Neuronal stem cell (in vitro differentiated cells): Measurements from ENCODE around the gene FAM3A.

Experiments used
- DNase-seq: peaks from one replicate; pipeline ENCODE4 v3.0.0-alpha.2; 2013; ENCODE audit warnings: low spot score
- H2AFZ ChIP-seq: one replicate; pipeline ENCODE4 v1.6.1; 2013; ENCODE audit warnings: mild to moderate bottlenecking, low read length, inconsistent platforms
- H2AK5ac ChIP-seq: 2 replicates; pipeline ENCODE4 v1.6.1; 2013; ENCODE audit warnings: low read depth, mild to moderate bottlenecking, inconsistent platforms, low read length, moderate library complexity, mixed read lengths
- H2BK120ac ChIP-seq: 2 replicates; pipeline ENCODE4 v1.6.1; 2013; ENCODE audit warnings: low read depth, mild to moderate bottlenecking, inconsistent platforms, low read length, moderate library complexity, mixed read lengths
- H2BK12ac ChIP-seq: one replicate; pipeline ENCODE4 v1.6.1; 2013; ENCODE audit warnings: low read length, inconsistent platforms
- H2BK15ac ChIP-seq: 2 replicates; pipeline ENCODE4 v1.6.1; 2013; ENCODE audit warnings: mild to moderate bottlenecking, low read length, inconsistent platforms, mixed read lengths
- H2BK5ac ChIP-seq: one replicate; pipeline ENCODE4 v1.6.1; 2013; ENCODE audit warnings: inconsistent platforms, mild to moderate bottlenecking, low read length, moderate library complexity
- H3K14ac ChIP-seq: one replicate; pipeline ENCODE4 v1.6.1; 2013; ENCODE audit warnings: low read length, inconsistent platforms
- H3K18ac ChIP-seq: 2 replicates; pipeline ENCODE4 v1.6.1; 2013; ENCODE audit warnings: low read length, inconsistent platforms
- H3K23ac ChIP-seq: 2 replicates; pipeline ENCODE4 v1.6.1; 2013; ENCODE audit warnings: low read depth, mild to moderate bottlenecking, mixed read lengths, low read length, inconsistent platforms; ENCODE audit not compliant: poor library complexity
- H3K27ac ChIP-seq: replicated peaks from 3 replicates; pipeline ENCODE4 v1.5.1; 2013; ENCODE audit warnings: low read length, inconsistent platforms
- H3K27me3 ChIP-seq, 3 experiments: 2 replicates each; pipeline ENCODE4 v1.6.1; 2013; ENCODE audit warnings: low read length in 3 of 3, mild to moderate bottlenecking in 2 of 3, inconsistent platforms in 1 of 3, low read depth in 1 of 3, mixed read lengths in 1 of 3, moderate library complexity in 1 of 3; ENCODE audit not compliant: control insufficient read depth in 3 of 3, insufficient read depth in 3 of 3
- H3K36me3 ChIP-seq, 2 donors: replicated peaks in 1 of 2; 2 replicates each; pipeline ENCODE4 v1.6.1; 2013; ENCODE audit warnings: low read length in 2 of 2; ENCODE audit not compliant: control insufficient read depth in 2 of 2, insufficient read depth in 2 of 2
- H3K4ac ChIP-seq: 2 replicates; pipeline ENCODE4 v1.6.1; 2013; ENCODE audit warnings: inconsistent platforms, mild to moderate bottlenecking, low read length, moderate library complexity
- H3K4me1 ChIP-seq, 2 donors: 1 replicate in 1 of 2; 2 replicates in 1 of 2; pipeline ENCODE4 v1.6.1; 2013; ENCODE audit warnings: low read length in 2 of 2, low read depth in 1 of 2; ENCODE audit not compliant: control insufficient read depth in 2 of 2, insufficient read depth in 1 of 2
- H3K4me2 ChIP-seq: one replicate; pipeline ENCODE4 v1.6.1; 2013; ENCODE audit warnings: mild to moderate bottlenecking, low read length, inconsistent platforms; ENCODE audit not compliant: insufficient read depth, poor library complexity, severe bottlenecking
- H3K4me3 ChIP-seq, 2 donors: 2 replicates each; pipeline ENCODE4 v1.5.1; 2013; ENCODE audit warnings: low read length in 2 of 2, mild to moderate bottlenecking in 2 of 2, inconsistent platforms in 1 of 2, moderate library complexity in 1 of 2
- H3K79me1 ChIP-seq: one replicate; pipeline ENCODE4 v1.6.1; 2013; ENCODE audit warnings: low read depth, mild to moderate bottlenecking, inconsistent platforms, low read length, moderate library complexity
- H3K9ac ChIP-seq: one replicate; pipeline ENCODE4 v1.6.1; 2013; ENCODE audit warnings: mild to moderate bottlenecking, low read depth, low read length, inconsistent platforms; ENCODE audit not compliant: poor library complexity
- H3K9me3 ChIP-seq, 2 donors: replicated peaks in 1 of 2; 2 replicates each; pipeline versions ENCODE3 to v1.6.1; 2013; ENCODE audit warnings: low read length in 2 of 2, mild to moderate bottlenecking in 2 of 2, inconsistent platforms in 1 of 2, low read depth in 1 of 2, mixed read lengths in 1 of 2, moderate library complexity in 1 of 2; ENCODE audit not compliant: control insufficient read depth in 2 of 2, insufficient read depth in 1 of 2
- H4K8ac ChIP-seq: one replicate; pipeline ENCODE4 v1.6.1; 2013; ENCODE audit warnings: low read depth, mild to moderate bottlenecking, inconsistent platforms, low read length, moderate library complexity
- H4K91ac ChIP-seq: one replicate; pipeline ENCODE4 v1.6.1; 2013; ENCODE audit warnings: low read length, low read depth, mild to moderate bottlenecking, inconsistent platforms; ENCODE audit not compliant: poor library complexity
- WGBS, 2 donors: extraction: QIAGEN DNeasy Blood & Tissue Kit; methylation state at CpG; one replicate each; pipeline ENCODE4 v1.1.7; 2013; ENCODE audit warnings: missing lambda C conversion rate in 2 of 2, mixed read lengths in 1 of 2; ENCODE audit not compliant: insufficient read length in 2 of 2, insufficient replicate concordance in 1 of 2; ENCODE audit errors: extremely low coverage in 2 of 2; 5-methylcytosine and 5-hydroxymethylcytosine counted together

Gene FAM3A

GRCh38 chrX:154478728-154479622 is 37.1 kb downstream of the FAM3A start, which contains the start of gene LAGE3:
LAGE3 (minus strand) TSS chrX:154479281; CDS start chrX:154478915, 366 bp downstream.
- Histone ChIP-seq H3K27ac (no peak within 1 kb of the TSS), H2BK5ac (no peak within 1 kb of the TSS), H4K8ac (no peak within 1 kb of the TSS)

GRCh38 chrX:154477891-154478477 is 38.0 kb downstream of the FAM3A start:
- no peak overlapping the region for H2BK15ac ChIP-seq
- no peak overlapping the region for H3K18ac ChIP-seq
- no peak overlapping the region for H2AK5ac ChIP-seq
- no peak for DNase-seq
- H3K14ac ChIP-seq: no peak overlapping the region
- H2BK5ac ChIP-seq: no peak overlapping the region
- peak overlapping the region; percentile 54 for H3K4me2 ChIP-seq
- H4K8ac ChIP-seq: no peak overlapping the region
- no CpG with 5 or more reads among the region's 24 CpGs for WGBS, 2 donors
- peaks cover 2 to 9% of the 10 kb centered on the region in 2 donors for H3K36me3 ChIP-seq
- H3K23ac ChIP-seq: peak overlapping the region; percentile 65
- no peak overlapping the region for H3K27ac ChIP-seq
- H4K91ac ChIP-seq: no peak overlapping the region
- H2AFZ ChIP-seq: peak overlapping the region; percentile 87
- peaks cover 0 to 2% of the 10 kb centered on the region in 2 donors for H3K9me3 ChIP-seq
- H2BK12ac ChIP-seq: no peak overlapping the region
- H3K4me3 ChIP-seq: peak overlapping the region; percentile 54 to 83
- peaks cover 2% of the 10 kb centered on the region for H3K79me1 ChIP-seq
- H3K27me3 ChIP-seq: peaks cover 0 to 12% (median 0%) of the 10 kb centered on the region in 3 experiments
- no peak overlapping the region for H2BK120ac ChIP-seq
- peaks cover 2 to 6% of the 10 kb centered on the region in 2 donors for H3K4me1 ChIP-seq
- H3K4ac ChIP-seq: no peak overlapping the region
- no peak overlapping the region for H3K9ac ChIP-seq

More at GRCh38 chrX:154478728-154479622, 37.1 kb downstream of the FAM3A start, which contains the start of gene LAGE3:
- Histone ChIP-seq H3K23ac (peak within 1 kb of the TSS; percentile 65), H2AK5ac (no peak within 1 kb of the TSS), H2AFZ (peak within 1 kb of the TSS; percentile 87), H4K91ac (no peak within 1 kb of the TSS), H3K9ac (no peak within 1 kb of the TSS), H3K4ac (no peak within 1 kb of the TSS), H3K4me2 (peak within 1 kb of the TSS; percentile 54), H2BK12ac (no peak within 1 kb of the TSS), H2BK120ac (no peak within 1 kb of the TSS), H3K18ac (peak within 1 kb of the TSS; percentile 64), H2BK15ac (no peak within 1 kb of the TSS), H3K4me1 (peaks cover 2 to 6% of the 10 kb centered on the region in 2 donors), H3K27me3 (peaks cover 0 to 16% (median 0%) of the 10 kb centered on the region in 3 experiments), H3K9me3 (peaks cover 0 to 2% of the 10 kb centered on the region in 2 donors), H3K14ac (no peak within 1 kb of the TSS), H3K79me1 (peaks cover 2% of the 10 kb centered on the region), H3K36me3 (peaks cover 1 to 2% of the 10 kb centered on the region in 2 donors), H3K4me3 (peak within 1 kb of the TSS; percentile 54 to 83)
- WGBS, 2 donors: no CpG with 5 or more reads among the region's 85 CpGs
- peak; percentile 78 for DNase-seq

GRCh38 chrX:154476821-154477220 is 39.2 kb downstream of the FAM3A start:
- Histone ChIP-seq H3K36me3 (peaks cover 2 to 20% of the 10 kb centered on the region in 2 donors), H2BK5ac (no peak overlapping the region), H3K4me1 (peaks cover 2 to 6% of the 10 kb centered on the region in 2 donors), H3K9me3 (peaks cover 0 to 2% of the 10 kb centered on the region in 2 donors), H2BK15ac (no peak overlapping the region), H4K8ac (no peak overlapping the region), H2BK120ac (no peak overlapping the region), H2BK12ac (no peak overlapping the region), H3K9ac (no peak overlapping the region), H3K4ac (no peak overlapping the region), H3K18ac (no peak overlapping the region), H2AK5ac (no peak overlapping the region), H3K4me3 (no peak overlapping the region), H3K27me3 (peaks cover 0 to 6% (median 0%) of the 10 kb centered on the region in 3 experiments), H3K14ac (no peak overlapping the region), H3K23ac (no peak overlapping the region), H2AFZ (no peak overlapping the region), H3K27ac (no peak overlapping the region), H3K4me2 (no peak overlapping the region), H3K79me1 (peaks cover 2% of the 10 kb centered on the region), H4K91ac (no peak overlapping the region)
- no peak for DNase-seq
- WGBS, 2 donors: no CpG with 5 or more reads among the region's 8 CpGs

- no peak overlapping the region for H3K4me3 ChIP-seq
- no peak overlapping the region for H3K9ac ChIP-seq
- H4K8ac ChIP-seq: no peak overlapping the region
- no peak overlapping the region for H2AFZ ChIP-seq
- H4K91ac ChIP-seq: no peak overlapping the region
- H3K18ac ChIP-seq: no peak overlapping the region
- no peak overlapping the region for H3K23ac ChIP-seq
- H3K79me1 ChIP-seq: peaks cover 2% of the 10 kb centered on the region
- H2BK15ac ChIP-seq: no peak overlapping the region
- peaks cover 0 to 2% of the 10 kb centered on the region in 2 donors for H3K9me3 ChIP-seq
- H2AK5ac ChIP-seq: no peak overlapping the region
- H3K36me3 ChIP-seq: peaks cover 17 to 51% of the 10 kb centered on the region in 2 donors
- DNase-seq: no peak
- H2BK5ac ChIP-seq: no peak overlapping the region
- H2BK12ac ChIP-seq: no peak overlapping the region
- H2BK120ac ChIP-seq: no peak overlapping the region
- no peak overlapping the region for H3K27ac ChIP-seq
- no peak overlapping the region for H3K4ac ChIP-seq
- H3K4me1 ChIP-seq: peaks cover 2 to 6% of the 10 kb centered on the region in 2 donors
- H3K14ac ChIP-seq: no peak overlapping the region
- H3K4me2 ChIP-seq: no peak overlapping the region
- WGBS, 2 donors: no CpG with 5 or more reads among the region's 7 CpGs
- peaks cover 0 to 6% (median 0%) of the 10 kb centered on the region in 3 experiments for H3K27me3 ChIP-seq
Measured at GRCh38 chrX:154473683-154474082, 42.3 kb downstream of the FAM3A start.
